CD4-positive, alpha-beta T cell treated with Interferon gamma for 1 hour (primary cell): Measurements from ENCODE around the gene ADGRL3.

Source experiments
- DNase-seq: peaks from one replicate; pipeline ENCODE4 v3.0.0-alpha.2; 2020

ADGRL3 gene

GRCh38 chr4:61200187-61200915, at the start of gene ADGRL3:
ADGRL3 (plus strand) TSS chr4:61200326.
- DNase-seq: no peak

- DNase-seq: no peak
Observed at GRCh38 chr4:61152433-61152832, 47.7 kb upstream of the ADGRL3 start.

- DNase-seq: no peak
Observed at GRCh38 chr4:61160478-61160877, 39.6 kb upstream of the ADGRL3 start.

- no peak for DNase-seq
Observed at GRCh38 chr4:61162116-61162515, 38.0 kb upstream of the ADGRL3 start.

- no peak for DNase-seq
Observed at GRCh38 chr4:61173799-61174198, 26.3 kb upstream of the ADGRL3 start.

GRCh38 chr4:61175495-61175894, 24.6 kb upstream of the ADGRL3 start:
- no peak for DNase-seq

- DNase-seq: no peak
Observed at GRCh38 chr4:61177367-61177766, 22.8 kb upstream of the ADGRL3 start.

DNA sequence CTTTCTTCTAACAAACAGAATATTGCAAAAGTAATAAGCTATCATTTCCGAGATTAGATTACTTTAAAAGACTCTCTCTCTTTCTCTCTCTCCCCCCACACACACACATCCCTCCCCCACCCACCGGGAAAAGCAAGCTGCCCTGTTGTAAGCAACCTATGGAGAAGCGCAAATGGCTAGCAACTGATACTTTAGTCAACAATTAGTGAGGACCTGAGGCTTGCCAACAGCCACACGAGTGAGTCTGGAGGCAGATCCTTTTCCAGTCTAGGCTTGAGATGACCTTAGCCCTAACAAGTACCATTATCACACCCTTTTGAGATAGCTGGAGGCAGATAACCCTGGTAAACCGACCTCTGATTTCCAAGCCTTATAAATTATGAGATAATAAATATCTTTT, 19.7 kb upstream of the ADGRL3 start:
- no peak for DNase-seq

DNA sequence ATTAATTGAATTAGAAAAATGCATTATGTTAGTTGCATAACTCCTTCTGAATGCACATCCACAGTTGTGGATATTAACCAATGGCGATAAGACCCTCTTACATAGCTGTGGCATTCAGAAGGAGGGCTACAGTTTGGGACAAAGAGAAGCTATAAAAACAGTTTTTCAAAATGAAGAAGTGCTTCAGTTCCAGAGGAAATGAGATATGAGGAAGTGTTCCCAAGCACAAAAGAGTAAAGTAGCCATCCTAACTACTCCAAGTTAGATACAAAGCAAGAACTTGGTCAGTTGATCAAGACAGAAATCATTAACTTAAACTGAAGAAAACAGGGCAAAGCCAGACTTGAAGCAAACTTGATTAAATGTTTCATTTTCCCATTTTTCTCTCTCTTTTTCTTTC, 17.2 kb upstream of the ADGRL3 start:
- no peak for DNase-seq

- no peak for DNase-seq
Observed at GRCh38 chr4:61185288-61185687, 14.8 kb upstream of the ADGRL3 start.

GRCh38 chr4:61192392-61192791, 7.7 kb upstream of the ADGRL3 start:
- DNase-seq: no peak

DNA sequence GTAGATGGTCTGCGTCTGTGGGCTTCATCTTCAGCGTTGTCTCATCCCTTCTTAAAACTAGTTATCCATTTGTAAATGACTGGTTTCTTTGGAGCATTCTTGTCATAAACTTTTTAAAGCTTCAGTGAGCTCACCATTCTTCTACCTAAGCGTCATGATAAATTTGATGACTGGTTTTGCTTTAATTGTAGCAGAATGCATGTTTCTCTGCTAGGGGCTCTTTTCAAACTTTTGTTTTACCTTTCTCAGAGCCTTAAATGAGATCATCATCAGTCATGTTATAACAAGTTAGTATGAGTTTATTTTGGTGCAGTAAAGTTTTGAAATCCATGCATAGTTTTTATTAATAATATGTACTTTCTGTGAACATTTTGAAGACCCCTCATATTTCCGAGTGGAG, 6.3 kb upstream of the ADGRL3 start:
- DNase-seq: no peak

GRCh38 chr4:61194571-61194970, 5.6 kb upstream of the ADGRL3 start:
- DNase-seq: no peak

GRCh38 chr4:61195101-61195500, 5.0 kb upstream of the ADGRL3 start:
- DNase-seq: no peak

- DNase-seq: no peak
Observed at GRCh38 chr4:61198686-61199085, 1.4 kb upstream of the ADGRL3 start.

GRCh38 chr4:61199873-61200186, 296 bp upstream of the ADGRL3 start:
- no peak for DNase-seq

- DNase-seq: no peak
Observed at GRCh38 chr4:61200916-61201526, 895 bp downstream of the ADGRL3 start.

- no peak for DNase-seq
Observed at GRCh38 chr4:61201561-61201960, 1.4 kb downstream of the ADGRL3 start.

GRCh38 chr4:61201961-61202637, 2.0 kb downstream of the ADGRL3 start:
- DNase-seq: no peak

DNA sequence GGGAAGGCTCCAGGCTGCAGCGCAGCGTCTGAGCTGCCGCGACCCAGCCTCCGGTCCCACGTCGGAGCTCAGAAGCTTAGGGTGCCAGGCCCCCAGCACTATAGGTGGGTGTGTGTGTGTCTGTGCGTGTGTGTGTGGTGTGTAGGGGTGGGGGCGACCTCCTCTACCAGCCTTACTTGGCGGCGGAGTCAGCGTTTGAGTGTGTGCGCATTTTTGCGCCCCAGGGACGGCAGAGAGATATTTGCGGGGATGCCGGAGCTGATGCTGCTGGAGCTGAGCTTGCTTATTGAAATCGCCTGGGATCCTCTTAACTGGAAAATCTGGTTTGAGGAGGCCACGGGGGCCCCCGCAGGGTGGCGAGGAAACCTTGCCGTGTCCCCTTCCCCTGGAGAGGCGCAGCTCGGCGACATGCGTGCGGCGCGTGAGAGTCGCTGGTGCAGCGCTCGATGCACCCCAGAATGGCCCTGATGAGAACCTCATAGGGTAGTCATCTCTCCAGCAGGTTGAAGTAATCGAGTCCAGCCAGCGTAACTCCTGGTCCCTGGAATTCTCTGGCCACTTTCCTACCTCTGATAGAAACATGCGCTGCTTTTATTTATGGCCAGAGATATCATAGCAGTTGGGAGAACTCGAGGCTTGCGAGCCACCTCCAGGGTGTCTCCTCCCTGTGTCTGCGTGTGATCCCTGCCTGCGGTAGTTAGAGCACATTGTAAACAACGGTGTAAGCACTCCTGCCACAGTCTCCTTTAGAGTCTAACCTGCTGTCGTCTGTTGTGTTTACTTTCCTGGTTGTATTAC, 2.7 kb downstream of the ADGRL3 start:
- no peak for DNase-seq

DNA sequence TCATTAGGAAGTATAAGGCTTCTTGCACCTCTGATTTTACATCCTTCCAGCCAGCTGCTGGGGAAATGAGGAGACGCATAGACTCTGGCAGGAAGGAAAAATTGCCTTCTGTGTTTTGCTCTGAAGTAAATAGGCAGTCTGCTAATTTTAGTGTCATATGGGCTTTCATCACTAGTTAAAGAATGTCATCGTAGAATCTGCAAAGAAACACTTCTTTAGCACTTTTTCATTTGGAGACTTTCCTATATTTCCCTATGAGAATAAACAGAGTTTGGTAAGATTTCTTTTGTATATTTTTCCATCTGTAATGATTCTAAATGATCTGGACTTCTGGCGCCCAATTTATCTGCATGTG, 3.3 kb downstream of the ADGRL3 start:
- no peak for DNase-seq

GRCh38 chr4:61204353-61205060, 4.4 kb downstream of the ADGRL3 start:
- DNase-seq: no peak

DNA sequence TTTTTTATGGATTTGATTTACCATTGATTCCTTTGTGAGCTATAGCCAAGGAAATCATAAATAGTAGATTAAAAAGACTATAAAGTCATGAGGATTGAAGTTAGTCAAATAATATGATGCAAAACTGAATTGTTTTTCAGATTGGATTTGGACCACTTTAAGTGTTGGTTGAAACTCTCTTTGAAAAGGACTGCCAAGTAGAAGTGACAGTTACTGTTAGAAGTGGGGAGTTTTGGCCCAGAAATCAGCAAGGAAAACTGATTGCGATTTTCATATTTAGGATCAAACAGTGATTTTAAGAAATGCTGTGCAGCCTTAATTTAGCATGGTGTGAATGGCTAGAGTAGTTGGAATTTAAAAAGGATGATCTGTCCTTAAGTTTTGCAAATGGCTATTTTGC, 4.9 kb downstream of the ADGRL3 start:
- no peak for DNase-seq
